IMR-90 (cell line): ENCODE measurements around the gene PSTK. TPM values are rescaled to one million over a fixed set of nuclear protein-coding genes. Genes with fewer than 3 reads are reported as not detected.

Experiments
- ATAC-seq: fragments of 200-7000 bp; cut with Tn5 transposase; 2 replicates; pipeline ENCODE4 v1.9.1; 2020; ENCODE audit warnings: low read depth, mild to moderate bottlenecking, moderate library complexity
- BruUV-seq: library from RNA; stranded (reverse); fragments of 400-500 nt; replicated peaks from 2 replicates; lab custom pipeline; 2021; lab: Mats Ljungman, UMichigan
- CTCF ChIA-PET: fragments of 300-600 bp; formaldehyde crosslinking; extraction: SDS; loops from one replicate; lab custom pipeline; 2021; ENCODE audit warnings: antibody characterized with exemption; lab: Yijun Ruan, JAX
- POLR2A ChIA-PET: fragments of 300-600 bp; sonication (Branson Sonifier 250); formaldehyde crosslinking; loops from one replicate; lab custom pipeline; 2022; ENCODE audit warnings: antibody characterized with exemption; ENCODE audit not compliant: unreplicated experiment; lab: Charles Lee
- DNase-seq: peaks from one replicate; pipeline ENCODE4 v3.0.0; 2013
- H2AFZ ChIP-seq: replicated peaks from 2 replicates; pipeline ENCODE3; 2013; ENCODE audit warnings: low read length, mild to moderate bottlenecking; ENCODE audit not compliant: poor library complexity
- H2AK5ac ChIP-seq: 2 replicates; pipeline ENCODE4 v1.6.1; 2013; ENCODE audit warnings: low read depth, low read length, inconsistent platforms
- H2AK9ac ChIP-seq: replicated peaks from 2 replicates; pipeline ENCODE3; 2013; ENCODE audit warnings: mild to moderate bottlenecking, low read depth, low read length, moderate library complexity; ENCODE audit not compliant: poor library complexity
- H2BK120ac ChIP-seq: 2 replicates; pipeline ENCODE4 v1.6.1; 2013; ENCODE audit warnings: low read depth, low read length, inconsistent platforms
- H2BK15ac ChIP-seq: 3 replicates; pipeline ENCODE4 v1.6.1; 2013; ENCODE audit warnings: low read depth, low read length, inconsistent platforms
- H2BK20ac ChIP-seq: 2 replicates; pipeline ENCODE4 v1.6.1; 2013; ENCODE audit warnings: low read depth, mild to moderate bottlenecking, inconsistent platforms, low read length, moderate library complexity
- H2BK5ac ChIP-seq: 2 replicates; pipeline ENCODE4 v1.6.1; 2013; ENCODE audit warnings: mild to moderate bottlenecking, low read depth, low read length, inconsistent platforms; ENCODE audit not compliant: poor library complexity, severe bottlenecking
- H3K14ac ChIP-seq: replicated peaks from 2 replicates; pipeline ENCODE4 v1.6.1; 2013; ENCODE audit warnings: low read depth, low read length, inconsistent platforms
- H3K18ac ChIP-seq: 2 replicates; pipeline ENCODE4 v1.6.1; 2013; ENCODE audit warnings: low read depth, low read length, control low read depth
- H3K23ac ChIP-seq: 2 replicates; pipeline ENCODE4 v1.6.1; 2013; ENCODE audit warnings: low read depth, low read length, inconsistent platforms
- H3K27ac ChIP-seq: 2 replicates; pipeline ENCODE4 v1.5.1; 2013; ENCODE audit warnings: mild to moderate bottlenecking, control low read depth, low read length; ENCODE audit not compliant: insufficient read depth
- H3K27me3 ChIP-seq: 2 replicates; pipeline ENCODE4 v1.6.1; 2013; ENCODE audit warnings: low read length; ENCODE audit not compliant: control insufficient read depth, insufficient read depth
- H3K36me3 ChIP-seq: 2 replicates; pipeline ENCODE4 v1.6.1; 2013; ENCODE audit warnings: low read length, mixed read lengths; ENCODE audit not compliant: control insufficient read depth, insufficient read depth
- H3K4ac ChIP-seq: 2 replicates; pipeline ENCODE4 v1.6.1; 2013; ENCODE audit warnings: low read depth, low read length, inconsistent platforms
- H3K4me1 ChIP-seq: 2 replicates; pipeline ENCODE4 v1.6.1; 2013; ENCODE audit warnings: low read length, mixed read lengths; ENCODE audit not compliant: control insufficient read depth, insufficient read depth
- H3K4me2 ChIP-seq: 2 replicates; pipeline ENCODE4 v1.6.1; 2013; ENCODE audit warnings: low read depth, mild to moderate bottlenecking, control low read depth, low read length, moderate library complexity
- H3K4me3 ChIP-seq: 2 replicates; pipeline ENCODE4 v1.5.1; 2013; ENCODE audit warnings: low read depth, mild to moderate bottlenecking, control low read depth, low read length, moderate library complexity; ENCODE audit not compliant: insufficient read depth
- H3K56ac ChIP-seq: 2 replicates; pipeline ENCODE4 v1.6.1; 2013; ENCODE audit warnings: low read length, inconsistent platforms; ENCODE audit not compliant: insufficient read depth; ENCODE audit errors: extremely low read depth
- H3K79me1 ChIP-seq, 2 experiments: 2 replicates each; pipeline ENCODE4 v1.6.1; 2013; ENCODE audit warnings: low read length in 2 of 2, inconsistent platforms in 1 of 2, low read depth in 1 of 2
- H3K9ac ChIP-seq: 2 replicates; pipeline ENCODE4 v1.6.1; 2013; ENCODE audit warnings: low read depth, low read length, control low read depth
- H3K9me1 ChIP-seq: 2 replicates; pipeline ENCODE4 v1.6.1; 2013; ENCODE audit warnings: low read length, inconsistent platforms; ENCODE audit not compliant: insufficient read depth
- H3K9me3 ChIP-seq: 2 replicates; pipeline ENCODE4 v1.6.1; 2013; ENCODE audit warnings: low read length; ENCODE audit not compliant: control insufficient read depth, insufficient read depth
- H4K20me1 ChIP-seq: 2 replicates; pipeline ENCODE4 v1.6.1; 2013; ENCODE audit warnings: low read length, inconsistent platforms; ENCODE audit not compliant: insufficient read depth
- H4K5ac ChIP-seq: 2 replicates; pipeline ENCODE4 v1.6.1; 2013; ENCODE audit warnings: mild to moderate bottlenecking, low read depth, low read length, control low read depth
- H4K8ac ChIP-seq, 2 experiments: 2 replicates each; pipeline ENCODE4 v1.6.1; 2013; ENCODE audit warnings: low read depth in 2 of 2, low read length in 2 of 2, control low read depth in 1 of 2, inconsistent platforms in 1 of 2
- H4K91ac ChIP-seq: 2 replicates; pipeline ENCODE4 v1.6.1; 2013; ENCODE audit warnings: low read depth, low read length, inconsistent platforms; ENCODE audit not compliant: insufficient read depth
- MAZ ChIP-seq: IDR thresholded peaks from 2 replicates; pipeline ENCODE4 v1.6.1; 2012; ENCODE audit warnings: low read depth, mild to moderate bottlenecking, low read length, improper control_type of control experiment, moderate library complexity, borderline replicate concordance
- MXI1 ChIP-seq: IDR thresholded peaks from 2 replicates; pipeline ENCODE4 v1.6.1; 2012; ENCODE audit warnings: low read depth, mild to moderate bottlenecking, low read length, moderate library complexity, borderline replicate concordance
- WGBS, 2 experiments: methylation state at CpG; one replicate each; pipeline versions ENCODE4 v1.1.5 to v1.1.7; 2013; ENCODE audit warnings: missing lambda C conversion rate in 2 of 2; ENCODE audit not compliant: insufficient read length in 1 of 2; ENCODE audit errors: extremely low coverage in 2 of 2; 5-methylcytosine and 5-hydroxymethylcytosine counted together
- dilution Hi-C: fragments of 300-500 bp; cut with HindIII; formaldehyde crosslinking; loops from one replicate; pipeline ENCODE4 v1.14.3; 2018; ENCODE audit warnings: low sequenced_read_pairs; ENCODE audit not compliant: unreplicated experiment
- in situ Hi-C: fragments of 300-500 bp; cut with MboI; formaldehyde crosslinking; loops from 3 replicates; pipeline ENCODE4 v1.14.3; 2019; ENCODE audit warnings: low sequenced_read_pairs, inconsistent platforms, mixed read lengths
- intact Hi-C: fragments of 100-400 bp; cut with micrococcal nuclease; formaldehyde crosslinking; loops from 2 replicates; pipeline ENCODE4 v1.10.0; 2022
- polyA plus RNA-seq, 3 experiments: library from polyadenylated mRNA; depleted of rRNA; stranded (reverse); fragments of >200 nt; gene quantifications; 2 replicates each; pipeline ENCODE4 v1.2.3, GENCODE V29; 2012; ENCODE audit warnings: low replicate concordance in 1 of 3
- total RNA-seq: library from RNA; depleted of rRNA; stranded (reverse); fragments of >200 nt; gene quantifications from 2 replicates; pipeline ENCODE4 v1.2.3, GENCODE V29; 2012

PSTK gene
- total and polyA plus RNA-seq, 2 of the 4 experiments (the other 2 are of a cell fraction) = 4.1 to 4.2 TPM

DNA sequence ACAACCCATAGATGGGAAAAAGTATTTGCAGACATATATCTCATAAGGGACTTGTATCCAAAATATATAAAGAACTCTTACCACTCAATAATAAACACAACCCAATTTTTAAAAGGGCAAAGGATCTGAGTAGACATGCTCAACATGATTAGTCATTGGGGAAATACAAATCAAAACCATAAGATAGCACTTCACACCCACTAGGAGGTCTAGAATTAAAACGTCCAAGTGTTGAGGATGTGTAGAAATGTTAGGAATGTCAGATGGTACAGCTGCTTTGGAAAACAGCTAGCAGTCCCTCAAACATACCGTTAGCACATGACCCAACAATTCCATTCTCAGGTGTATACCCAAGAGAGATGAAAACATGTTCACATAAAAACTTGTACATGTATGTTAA lies 8.3 kb downstream of the PSTK start:
- H2BK120ac ChIP-seq = no peak overlapping the region
- intact Hi-C loops = loop anchor here (10.0 kb wide), 1 partner anchor 344 kb away; no protein-coding TSS in a partner anchor
- H3K14ac ChIP-seq = no peak overlapping the region
- no CpG with 5 or more reads among the region's 2 CpGs for WGBS, 2 experiments
- H2BK5ac ChIP-seq = no peak overlapping the region
- TF ChIP-seq MAZ = no peak
- TF ChIP-seq MXI1 = no peak
- no peak overlapping the region for H3K27ac ChIP-seq
- BruUV-seq = no TSS peak
- in situ Hi-C loops = no loop called here
- H4K8ac ChIP-seq = no peak overlapping the region
- no peaks in the 10 kb centered on the region for H3K79me1 ChIP-seq
- no peak overlapping the region for H2BK20ac ChIP-seq
- H3K9me3 ChIP-seq = no peaks in the 10 kb centered on the region
- H3K4me3 ChIP-seq = no peak overlapping the region
- H2BK15ac ChIP-seq = no peak overlapping the region
- ChIA-PET CTCF (no interaction called here), POLR2A (no interaction called here)
- ATAC-seq = no peak
- H4K5ac ChIP-seq = no peak overlapping the region
- H4K91ac ChIP-seq = no peak overlapping the region
- H4K20me1 ChIP-seq = no peaks in the 10 kb centered on the region
- no peaks in the 10 kb centered on the region; the same call in 1 of the 2 replicates for H3K9me1 ChIP-seq
- no peak overlapping the region for H3K56ac ChIP-seq
- H3K4ac ChIP-seq = no peak overlapping the region
- H3K4me2 ChIP-seq = no peak overlapping the region
- no peak overlapping the region for H2AFZ ChIP-seq
- DNase-seq = no peak
- H3K18ac ChIP-seq = no peak overlapping the region
- H3K4me1 ChIP-seq = no peaks in the 10 kb centered on the region
- no peak overlapping the region for H3K9ac ChIP-seq
- dilution Hi-C loops = no loop called here
- H3K23ac ChIP-seq = no peak overlapping the region
- peaks cover 3% of the 10 kb centered on the region for H3K36me3 ChIP-seq
- no peak overlapping the region for H2AK5ac ChIP-seq
- H2AK9ac ChIP-seq = no peak overlapping the region
- H3K27me3 ChIP-seq = no peaks in the 10 kb centered on the region
